D721Med (cell line): ENCODE results near the gene ACBD7.

Experiments
- DNase-seq: peaks from one replicate; pipeline ENCODE4 v3.0.0; 2011; ENCODE audit warnings: low spot score; ENCODE audit not compliant: insufficient read length
- FAIRE-seq: peaks from 2 replicates; lab custom pipeline; 2011; peaks lifted over from hg19 to GRCh38; lab: Jason Lieb, UNC
- TF ChIP-seq, protein P1 (sequence below): IDR thresholded peaks from 2 replicates; pipeline ENCODE4 v1.5.1; 2012; ENCODE audit warnings: mild to moderate bottlenecking, control low read depth; ENCODE audit not compliant: insufficient read depth; ENCODE audit errors: missing control alignments

ACBD7 gene

DNA sequence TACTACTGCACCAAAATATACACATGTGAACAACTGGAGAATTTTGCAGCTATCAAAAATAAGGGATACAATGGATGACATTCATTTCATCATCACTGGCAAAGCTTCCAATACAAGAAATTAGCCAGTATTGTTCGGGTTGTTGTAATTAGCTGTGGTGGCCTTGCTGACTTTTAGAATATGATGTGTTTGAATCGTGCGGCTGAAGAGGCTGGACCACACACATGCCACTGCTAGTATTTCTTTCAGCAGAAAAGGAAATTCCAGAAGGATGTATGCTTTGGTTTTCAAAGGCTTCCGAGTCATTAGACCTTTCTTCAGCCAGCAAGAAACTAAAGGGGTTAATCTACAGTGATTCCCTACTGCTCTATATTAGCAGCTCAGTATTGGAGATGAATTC is 25.2 kb upstream of the ACBD7 start:
- DNase-seq (no peak), FAIRE-seq (no peak)
- TF ChIP-seq, protein P1, sequence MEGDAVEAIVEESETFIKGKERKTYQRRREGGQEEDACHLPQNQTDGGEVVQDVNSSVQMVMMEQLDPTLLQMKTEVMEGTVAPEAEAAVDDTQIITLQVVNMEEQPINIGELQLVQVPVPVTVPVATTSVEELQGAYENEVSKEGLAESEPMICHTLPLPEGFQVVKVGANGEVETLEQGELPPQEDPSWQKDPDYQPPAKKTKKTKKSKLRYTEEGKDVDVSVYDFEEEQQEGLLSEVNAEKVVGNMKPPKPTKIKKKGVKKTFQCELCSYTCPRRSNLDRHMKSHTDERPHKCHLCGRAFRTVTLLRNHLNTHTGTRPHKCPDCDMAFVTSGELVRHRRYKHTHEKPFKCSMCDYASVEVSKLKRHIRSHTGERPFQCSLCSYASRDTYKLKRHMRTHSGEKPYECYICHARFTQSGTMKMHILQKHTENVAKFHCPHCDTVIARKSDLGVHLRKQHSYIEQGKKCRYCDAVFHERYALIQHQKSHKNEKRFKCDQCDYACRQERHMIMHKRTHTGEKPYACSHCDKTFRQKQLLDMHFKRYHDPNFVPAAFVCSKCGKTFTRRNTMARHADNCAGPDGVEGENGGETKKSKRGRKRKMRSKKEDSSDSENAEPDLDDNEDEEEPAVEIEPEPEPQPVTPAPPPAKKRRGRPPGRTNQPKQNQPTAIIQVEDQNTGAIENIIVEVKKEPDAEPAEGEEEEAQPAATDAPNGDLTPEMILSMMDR, result no peak

DNA sequence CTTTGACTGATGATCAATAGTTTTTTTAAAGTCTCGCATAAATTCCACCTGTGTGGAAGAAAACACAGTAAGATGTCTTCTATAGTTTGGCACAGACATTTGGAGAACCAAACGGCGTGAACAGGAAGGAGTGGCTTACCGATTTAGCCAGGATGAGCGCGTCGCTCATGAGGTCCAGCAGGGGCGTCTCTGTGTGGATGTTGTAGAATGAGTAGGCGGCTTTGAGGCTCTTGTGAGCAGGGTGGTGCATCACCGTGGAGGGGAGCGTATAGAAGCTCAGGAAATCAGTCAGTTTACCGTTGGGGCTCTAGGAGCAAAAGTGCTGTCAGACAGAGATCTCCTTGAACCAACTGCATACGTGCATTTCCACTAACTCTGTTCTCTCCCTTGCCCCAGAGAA is 24.1 kb upstream of the ACBD7 start:
- TF ChIP-seq, protein P1, result no peak
- no peak for FAIRE-seq
- DNase-seq, result no peak

DNA sequence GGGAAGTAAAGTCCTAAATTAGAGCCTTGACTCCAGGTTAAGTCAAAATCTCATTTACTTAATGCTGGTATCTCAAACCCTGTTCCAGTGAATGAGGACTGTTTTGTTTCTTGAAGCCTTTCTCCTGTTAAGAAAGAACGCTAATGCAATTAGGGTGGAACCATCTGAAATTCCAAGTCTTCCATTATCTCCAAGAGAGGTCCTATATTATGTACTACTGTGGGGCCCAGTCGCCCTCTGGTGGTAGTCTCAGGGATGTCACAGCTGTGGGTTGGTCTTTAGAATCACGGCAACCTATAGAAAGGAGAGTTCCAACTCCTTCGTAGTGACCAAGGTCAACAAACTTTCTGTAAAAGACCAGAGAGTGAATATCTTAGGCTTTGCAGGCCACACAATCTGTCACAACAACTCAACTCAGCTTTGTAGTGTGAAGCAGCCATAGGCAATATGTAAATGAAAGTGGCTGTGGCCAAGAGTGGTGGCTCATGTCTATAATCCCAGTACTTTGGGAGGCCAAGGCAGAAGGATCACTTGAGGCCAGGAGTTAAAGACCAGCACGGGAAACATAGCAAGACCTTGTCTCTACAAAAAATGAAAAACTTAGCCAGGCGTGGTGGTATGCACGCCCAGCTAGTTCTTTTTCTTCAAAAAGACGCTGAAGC is 17.9 kb upstream of the ACBD7 start:
- FAIRE-seq (peak; percentile 82), DNase-seq (peak; percentile 51)
- TF ChIP-seq, protein P1, result peak; percentile 92

DNA sequence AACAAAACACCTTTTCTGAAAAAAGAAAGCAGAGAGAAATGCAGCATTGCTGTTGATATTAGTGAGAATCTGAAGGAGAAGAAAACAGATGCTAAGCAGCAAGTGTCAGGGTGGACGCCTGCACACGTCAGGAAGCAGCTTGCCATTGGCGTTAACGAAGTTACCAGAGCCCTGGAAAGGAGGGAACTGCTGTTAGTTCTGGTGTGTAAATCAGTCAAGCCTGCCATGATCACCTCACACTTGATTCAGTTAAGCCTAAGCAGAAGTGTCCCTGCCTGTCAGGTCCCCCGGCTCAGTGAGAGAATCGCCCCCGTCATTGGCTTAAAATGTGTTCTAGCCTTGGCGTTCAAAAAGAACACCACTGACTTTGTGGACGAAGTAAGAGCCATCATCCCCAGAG is 14.9 kb upstream of the ACBD7 start:
- DNase-seq (no peak), FAIRE-seq (no peak)
- TF ChIP-seq, protein P1, result no peak

DNA sequence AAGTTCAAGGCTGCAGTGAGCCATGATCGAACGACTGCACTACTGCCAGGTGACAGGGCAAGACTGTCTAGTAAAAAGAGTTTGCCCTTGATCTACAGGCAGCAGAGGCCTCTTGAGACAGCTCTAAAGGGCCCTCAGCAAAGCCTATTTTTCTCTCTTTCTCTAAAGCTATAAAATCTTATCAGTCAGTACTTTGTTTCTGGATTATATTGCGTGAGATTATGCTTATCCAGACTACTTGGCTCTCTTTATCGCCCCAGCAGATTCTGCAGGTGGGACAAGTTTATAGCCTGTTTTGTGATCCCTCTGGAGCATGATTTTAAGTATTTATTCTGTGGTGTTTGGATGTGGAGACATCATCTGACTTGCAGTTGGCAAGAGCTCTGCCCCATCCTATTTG is 11.3 kb upstream of the ACBD7 start:
- FAIRE-seq, result no peak
- TF ChIP-seq, protein P1, result no peak
- no peak for DNase-seq

DNA sequence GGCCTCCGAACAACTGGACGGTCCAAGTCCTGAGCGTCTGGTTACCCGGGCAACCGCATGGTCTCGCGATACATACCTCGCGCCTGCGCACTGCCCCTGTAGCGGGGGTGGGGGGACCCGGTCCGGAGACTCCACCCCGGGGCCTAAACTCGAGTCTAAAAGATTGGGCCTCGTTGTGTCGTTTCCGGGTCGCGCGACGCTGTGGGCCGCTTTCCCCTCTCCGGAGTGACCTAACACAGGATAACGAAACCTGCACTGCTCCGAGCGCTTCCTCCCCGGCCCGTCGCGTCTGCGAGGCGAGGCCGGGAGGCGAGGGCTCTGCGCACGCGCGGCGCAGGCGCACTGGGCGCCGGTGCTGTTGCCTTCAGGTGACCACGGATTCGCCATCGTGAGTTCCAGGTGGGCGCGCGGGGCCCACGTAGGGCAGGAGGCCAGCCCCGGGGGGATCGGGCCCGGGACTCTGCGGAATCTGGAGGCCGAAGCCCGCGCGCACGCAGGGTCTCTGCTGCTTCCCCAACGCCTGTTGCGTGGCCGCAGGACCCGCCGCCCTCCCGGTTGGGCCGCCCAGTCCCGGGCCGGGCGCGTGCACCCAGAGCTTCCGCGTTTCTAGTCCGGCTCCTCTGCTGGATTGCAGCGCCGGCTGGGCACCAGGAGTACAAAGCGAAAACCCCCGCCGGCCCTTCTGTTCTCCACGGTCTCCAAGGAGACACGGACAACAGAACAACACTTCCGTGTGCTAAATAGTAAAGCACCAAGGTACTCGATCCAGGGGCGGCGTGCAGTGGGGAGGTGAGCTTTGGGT is 8.6 kb upstream of the ACBD7 start, which contains the start of gene RPP38:
TSS of gene RPP38 (plus strand) at position 345 of the 802 bp plus-strand sequence. CDS start 5,960 bp downstream, outside the sequence.
- DNase-seq (peak; percentile 91), FAIRE-seq (no peak)
- TF ChIP-seq, protein P1, result no peak

DNA sequence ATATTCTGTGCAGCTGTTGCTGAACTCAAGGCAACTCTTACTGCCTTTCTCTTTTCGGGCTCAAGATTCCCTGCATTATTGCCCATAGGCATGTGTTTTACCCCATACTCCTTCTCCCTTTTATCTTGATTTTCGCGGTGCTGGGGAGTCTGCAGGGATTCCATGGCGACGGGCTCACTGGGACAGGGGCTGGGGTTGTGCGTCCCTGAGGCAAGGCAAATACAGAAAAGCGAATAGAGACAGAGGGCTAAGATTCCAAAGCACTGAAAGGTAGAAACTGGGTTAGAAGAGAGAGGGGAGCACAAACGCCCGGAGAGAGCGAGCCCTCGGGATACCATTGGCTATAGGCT is 8.1 kb upstream of the ACBD7 start:
- DNase-seq, result no peak
- no peak for FAIRE-seq
- TF ChIP-seq, protein P1, result no peak
